CD4-positive, alpha-beta T cell treated with Interleukin-4 for 4 hours (primary cell): ENCODE results near the gene KRT84.

Source experiments
- DNase-seq: peaks from one replicate; pipeline ENCODE4 v3.0.0-alpha.2; 2020

KRT84 gene

DNA sequence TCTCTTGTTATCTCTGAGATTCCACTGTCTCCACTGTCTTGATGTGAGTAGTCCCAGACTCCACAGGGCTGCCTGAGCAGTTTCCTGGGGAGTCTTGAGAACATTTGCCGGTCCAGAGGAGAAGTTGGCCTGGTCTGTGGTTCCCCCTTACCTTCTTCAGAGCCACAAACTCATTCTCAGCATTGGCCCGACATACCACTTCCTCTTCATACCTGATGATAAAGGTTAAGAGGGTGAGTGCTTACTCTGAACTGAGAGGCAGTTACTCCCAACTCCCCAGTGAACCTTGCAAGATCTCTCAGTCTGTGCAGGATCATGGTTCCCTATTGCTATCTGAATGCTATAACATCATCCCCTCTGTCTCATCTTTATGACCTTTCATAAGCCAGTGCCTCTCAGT is 2.6 kb downstream of the KRT84 start:
- DNase-seq, result no peak

DNA sequence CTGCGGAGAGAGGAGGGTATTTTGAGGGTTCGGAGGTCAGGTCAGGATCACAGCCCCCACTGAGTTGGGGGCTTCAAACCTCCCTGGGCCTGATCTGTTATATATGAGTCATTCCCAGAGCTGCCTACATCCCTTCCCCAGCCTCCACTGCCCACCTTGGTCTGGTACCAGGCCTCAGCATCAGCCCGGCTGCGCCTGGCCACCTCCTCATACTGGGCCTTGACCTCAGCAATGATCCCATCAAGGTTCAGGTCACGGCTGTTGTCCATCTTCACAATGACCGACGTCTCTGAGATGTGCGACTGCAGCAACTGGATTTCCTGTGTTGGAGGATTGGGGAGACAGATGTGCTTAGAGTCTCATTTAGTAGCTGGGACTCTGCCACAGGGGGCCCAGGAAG is 4.2 kb downstream of the KRT84 start:
- DNase-seq, result no peak

DNA sequence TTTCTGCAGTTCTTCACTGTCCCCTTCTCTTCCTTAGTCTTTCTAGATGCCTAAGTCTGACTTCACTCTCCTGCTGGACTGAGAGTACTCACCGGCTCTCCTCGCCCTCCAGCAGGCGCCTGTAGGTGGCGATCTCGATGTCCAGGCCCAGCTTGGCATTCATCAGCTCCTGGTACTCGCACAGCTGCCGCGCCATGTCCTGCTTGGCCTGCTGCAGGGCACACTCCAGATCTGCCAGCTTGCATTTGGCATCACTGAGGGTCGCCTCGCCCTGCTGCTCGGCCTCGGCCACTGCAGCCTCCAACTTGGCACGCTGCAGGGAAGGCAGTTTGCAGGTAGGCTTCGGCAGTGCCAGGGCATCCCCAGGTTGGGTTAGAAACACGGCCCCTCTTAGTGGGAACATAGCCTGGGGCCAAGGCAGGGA is 5.2 kb downstream of the KRT84 start:
- no peak for DNase-seq

DNA sequence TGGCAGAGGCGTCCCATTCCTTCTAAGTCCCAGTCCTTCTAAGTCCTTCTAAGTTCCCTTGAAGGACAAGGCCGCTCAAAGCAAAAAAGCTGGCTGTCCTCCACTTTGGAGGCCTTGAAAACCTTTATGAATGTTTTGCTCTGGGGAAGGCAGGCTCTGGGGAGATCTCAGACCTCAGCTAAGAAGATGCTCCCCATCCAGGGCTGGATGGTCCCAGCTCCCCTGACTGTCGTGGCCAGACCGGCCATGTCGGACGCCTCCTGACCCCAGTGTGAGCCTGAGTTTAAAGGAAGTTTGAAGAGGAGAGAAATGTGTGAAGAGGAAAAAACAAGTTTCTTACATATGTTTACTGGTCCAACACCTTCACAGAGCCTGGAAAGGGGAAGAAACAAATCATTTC is 5.9 kb downstream of the KRT84 start:
- no peak for DNase-seq

DNA sequence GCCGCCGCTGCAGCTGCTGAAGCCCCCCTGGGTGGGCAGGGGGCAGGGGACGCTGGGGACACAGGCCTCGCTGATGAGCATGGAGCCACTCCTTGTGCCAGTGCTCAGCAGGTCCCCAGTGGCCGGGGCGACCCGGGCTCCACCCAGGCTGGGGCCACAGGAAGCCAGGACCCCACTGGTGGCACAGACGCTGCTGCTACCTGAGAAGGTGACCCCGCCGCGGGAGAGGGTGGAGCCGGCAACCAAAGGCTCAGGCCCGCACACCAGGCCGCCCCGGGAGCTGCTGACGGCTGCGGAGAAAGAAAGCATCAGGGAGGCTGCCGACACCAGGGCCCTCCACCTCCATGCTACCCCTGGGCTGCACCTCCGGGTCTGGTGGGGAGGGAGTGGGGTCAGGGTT is 7.4 kb downstream of the KRT84 start:
- DNase-seq, result no peak

DNA sequence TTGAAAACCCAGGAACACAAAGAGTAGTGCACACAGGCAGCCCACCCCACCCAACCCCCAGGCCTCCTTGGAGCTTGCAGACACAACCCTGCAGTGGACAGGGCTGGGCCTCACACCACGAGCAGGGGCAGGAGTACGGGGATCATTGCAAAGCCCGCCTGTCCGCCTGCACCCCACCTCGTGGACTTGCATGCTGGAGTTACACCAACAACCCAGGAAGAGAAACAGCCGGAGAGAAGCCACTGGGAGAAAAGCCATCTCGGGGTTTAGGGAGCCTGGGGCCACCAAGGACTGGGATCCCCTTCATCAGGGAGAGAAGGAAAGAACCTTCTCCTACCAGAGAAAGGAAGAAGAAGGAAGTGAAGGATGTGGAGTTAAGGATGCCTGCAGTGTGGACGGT is 8.2 kb downstream of the KRT84 start:
- DNase-seq, result no peak

DNA sequence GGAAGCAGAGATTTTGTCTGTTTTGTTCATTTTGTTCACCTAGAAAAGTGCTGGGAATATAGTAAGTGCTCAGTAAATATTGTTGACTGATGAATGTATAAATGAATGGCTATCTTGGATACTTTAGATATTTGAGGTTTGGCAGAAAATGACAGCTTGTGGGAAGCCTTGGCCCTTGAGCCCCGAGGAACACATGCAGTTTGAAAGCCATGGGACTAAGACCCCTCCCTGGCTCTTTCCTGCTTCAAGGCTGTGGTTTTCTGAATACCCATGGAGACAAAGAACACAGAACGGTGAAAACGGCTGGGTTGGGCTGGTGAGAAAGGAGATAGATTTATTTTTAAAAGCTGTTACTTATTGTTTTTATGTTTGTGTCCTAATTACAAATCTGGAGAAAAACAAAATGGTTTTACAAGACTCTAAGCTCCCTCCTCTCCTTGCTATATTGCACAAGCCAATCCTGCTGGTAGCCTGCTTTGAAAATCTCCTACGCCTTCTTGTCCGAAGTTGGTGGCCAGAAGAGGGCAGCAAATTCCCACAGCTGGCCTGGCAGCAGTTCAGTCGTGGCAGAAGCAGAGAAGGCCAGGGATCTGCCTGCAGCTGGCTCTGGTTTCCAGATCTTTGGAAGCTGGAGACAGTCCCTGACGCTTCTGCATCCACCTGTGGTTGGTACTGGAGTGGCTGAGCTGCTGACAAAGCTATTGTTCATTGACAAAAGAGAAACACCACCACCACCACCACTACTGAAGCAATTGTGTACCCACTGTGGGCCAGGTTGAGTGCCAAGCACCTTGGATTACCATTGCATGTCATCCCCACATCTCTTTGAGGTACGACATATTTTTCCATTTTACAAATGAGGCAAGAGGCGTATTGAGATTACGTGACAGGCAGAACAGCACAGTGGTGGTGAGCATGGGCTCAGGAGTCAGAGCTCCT is 13.0 kb downstream of the KRT84 start:
- DNase-seq, result peak; percentile 44

DNA sequence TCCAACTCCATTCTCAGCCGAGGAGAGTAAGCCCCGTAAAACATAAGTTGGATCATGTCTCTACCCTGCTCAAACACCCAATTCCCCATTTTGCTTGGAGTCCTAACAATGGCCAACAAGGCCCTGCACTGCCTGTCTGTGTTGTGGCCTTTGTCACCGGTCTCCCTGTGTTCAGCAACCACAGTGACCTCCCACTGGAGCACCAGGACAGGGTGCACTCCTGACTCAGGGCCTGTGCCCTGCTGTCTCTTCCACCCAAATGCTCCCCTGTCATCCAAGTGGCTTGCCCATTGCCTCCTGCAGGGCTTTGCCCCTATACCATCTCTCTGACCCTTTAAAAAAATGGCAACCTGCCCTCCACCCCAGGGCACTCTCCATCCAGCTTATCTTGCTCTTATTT is 13.7 kb downstream of the KRT84 start:
- DNase-seq, result no peak

DNA sequence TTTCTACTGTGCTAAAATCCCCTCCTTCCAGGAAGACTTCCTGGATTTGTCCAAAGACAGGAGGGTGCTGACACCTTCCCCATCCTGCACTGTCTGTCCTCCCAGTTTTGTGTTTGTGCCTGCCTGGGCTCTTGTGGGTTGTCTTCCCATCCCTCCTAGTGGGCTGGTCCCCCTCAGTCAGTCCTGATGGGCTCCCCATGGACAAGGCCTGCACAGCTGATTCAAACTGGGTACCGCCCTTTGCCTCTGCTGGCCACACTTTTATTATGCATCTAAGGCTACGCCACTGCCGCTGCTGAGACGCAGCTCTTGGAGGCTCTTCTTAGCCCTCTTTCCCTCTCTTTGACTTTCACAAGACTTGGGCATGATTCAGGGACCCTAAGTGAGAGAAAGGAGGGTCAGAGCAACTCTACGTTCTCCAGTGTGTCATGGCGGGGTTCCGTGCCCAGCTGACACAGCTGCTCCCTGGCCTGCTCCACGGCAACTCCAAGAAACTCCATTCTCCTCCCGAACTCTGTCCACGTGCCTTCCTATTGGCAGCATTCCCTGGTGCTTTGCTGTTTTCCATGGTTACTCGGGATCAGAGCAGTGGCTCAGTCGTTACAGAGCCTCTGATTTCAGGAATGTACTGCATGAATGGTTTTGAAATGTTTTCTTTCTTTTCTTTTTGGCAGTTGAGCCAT is 14.4 kb downstream of the KRT84 start:
- no peak for DNase-seq

DNA sequence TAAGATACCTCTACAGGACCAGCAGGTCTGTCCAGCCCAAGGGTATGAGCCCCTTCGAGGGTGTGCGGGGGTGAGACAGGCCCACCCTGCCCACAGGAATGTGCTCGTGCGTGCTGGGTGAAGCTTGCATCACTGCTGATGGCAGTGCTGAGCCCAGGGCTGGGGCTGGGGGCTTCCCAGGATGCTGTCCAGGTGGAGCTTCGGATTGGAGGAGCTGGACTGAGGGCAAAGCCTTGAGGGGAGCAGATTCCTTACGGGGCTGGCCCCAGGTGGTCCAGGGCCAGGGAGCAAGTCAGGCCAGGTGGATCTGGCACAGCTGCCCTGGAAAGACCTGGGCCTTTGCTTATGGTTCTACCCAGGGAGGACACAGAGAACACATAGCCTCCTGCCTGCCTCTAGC is 15.6 kb downstream of the KRT84 start:
- no peak for DNase-seq

DNA sequence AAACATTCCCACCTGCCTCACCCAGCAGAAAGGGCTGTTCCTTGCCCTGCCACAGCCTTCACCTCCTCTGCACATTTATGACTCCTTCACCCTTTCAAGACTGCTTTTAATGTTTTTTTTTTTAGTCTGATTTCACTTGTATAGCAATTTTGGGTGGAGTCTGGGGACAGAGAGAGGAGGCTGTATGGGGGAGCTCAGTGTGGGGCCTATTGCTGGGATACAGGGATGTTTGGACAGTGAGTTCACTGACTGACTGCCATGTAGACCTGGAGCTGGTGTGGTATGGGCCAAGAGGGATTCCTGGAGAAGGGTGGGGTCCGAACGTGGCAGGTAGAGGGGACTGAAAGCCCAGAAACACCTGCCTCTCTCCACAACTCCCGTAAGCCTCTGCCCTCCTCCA is 16.2 kb downstream of the KRT84 start:
- DNase-seq, result no peak

DNA sequence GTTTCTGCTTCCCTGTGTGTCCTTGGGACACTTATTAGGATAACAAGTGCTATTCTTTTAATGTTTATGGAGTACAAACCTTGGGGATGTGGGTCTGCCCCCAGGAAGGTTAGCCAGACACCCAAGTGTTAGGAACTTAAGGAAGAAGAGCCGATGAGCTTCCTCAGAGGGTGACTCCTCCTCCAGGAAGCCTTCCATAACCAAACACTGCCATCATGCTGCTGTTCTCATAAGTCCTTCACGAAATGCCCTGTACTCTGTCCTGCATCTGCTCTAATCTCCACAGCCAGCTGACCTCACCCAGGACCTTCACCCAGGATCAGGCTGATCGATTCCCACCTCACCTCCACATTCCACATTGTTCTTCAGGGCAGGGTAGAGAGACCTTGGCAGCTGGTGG is 16.9 kb downstream of the KRT84 start:
- DNase-seq, result no peak

DNA sequence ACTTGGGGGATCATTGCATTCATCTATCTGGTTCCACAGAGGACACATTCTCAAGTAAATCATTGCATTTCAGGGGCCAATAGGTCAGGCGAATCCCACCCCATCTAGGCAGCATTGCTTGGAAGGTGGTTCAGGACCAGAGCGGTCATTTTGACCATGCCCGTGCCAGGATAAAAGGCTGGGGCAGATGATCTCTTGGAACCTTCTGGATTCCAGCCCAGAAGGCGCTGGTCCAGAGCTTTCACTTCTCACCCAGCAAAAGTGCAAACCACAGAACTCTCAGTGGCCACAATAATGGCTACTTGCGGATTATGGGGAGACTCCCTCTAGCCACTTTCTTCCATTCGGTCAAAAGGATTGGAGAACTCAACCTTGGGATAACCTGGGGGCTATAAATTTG is 17.6 kb downstream of the KRT84 start:
- no peak for DNase-seq

DNA sequence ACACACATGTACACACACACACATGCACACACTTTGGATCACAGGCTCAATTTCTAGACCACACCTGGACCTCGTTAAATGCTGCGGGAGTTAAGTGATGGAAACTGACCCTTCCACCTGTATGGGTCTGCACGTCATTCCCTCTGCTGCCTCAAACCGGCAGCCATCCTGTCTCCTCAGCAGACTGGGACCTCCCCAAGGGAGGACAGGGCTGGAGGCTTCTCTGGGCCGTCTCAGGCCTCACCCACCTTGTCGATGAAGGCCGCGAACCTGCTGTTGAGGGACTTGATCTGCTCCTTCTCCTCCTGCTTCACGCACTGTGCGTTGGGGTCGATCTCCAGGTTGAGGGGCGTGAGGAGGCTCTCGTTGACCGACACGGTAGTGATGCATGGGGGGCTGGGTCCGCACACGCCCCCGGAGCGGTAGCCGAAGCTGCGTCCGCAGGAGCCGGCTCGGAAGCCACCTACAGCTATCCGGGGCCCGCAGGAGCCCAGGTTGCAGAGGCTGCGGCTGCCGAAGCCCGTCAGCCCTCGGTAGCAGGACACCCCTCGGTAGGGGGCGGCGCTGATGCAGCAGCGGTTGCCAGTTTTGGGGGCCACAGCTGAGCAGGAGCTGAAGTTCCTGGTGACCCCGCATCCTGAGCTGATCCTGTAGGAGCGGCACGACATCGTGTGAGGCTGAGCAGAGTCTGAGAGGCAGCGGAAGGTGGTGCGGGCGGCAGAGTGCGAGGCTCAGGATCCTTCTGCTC is 18.5 kb downstream of the KRT84 start, which contains the start of gene KRT85:
TSS of gene KRT85 (minus strand) at position 744 of the 748 bp plus-strand sequence. CDS start at position 668, 76 bp downstream.
- DNase-seq, result no peak

DNA sequence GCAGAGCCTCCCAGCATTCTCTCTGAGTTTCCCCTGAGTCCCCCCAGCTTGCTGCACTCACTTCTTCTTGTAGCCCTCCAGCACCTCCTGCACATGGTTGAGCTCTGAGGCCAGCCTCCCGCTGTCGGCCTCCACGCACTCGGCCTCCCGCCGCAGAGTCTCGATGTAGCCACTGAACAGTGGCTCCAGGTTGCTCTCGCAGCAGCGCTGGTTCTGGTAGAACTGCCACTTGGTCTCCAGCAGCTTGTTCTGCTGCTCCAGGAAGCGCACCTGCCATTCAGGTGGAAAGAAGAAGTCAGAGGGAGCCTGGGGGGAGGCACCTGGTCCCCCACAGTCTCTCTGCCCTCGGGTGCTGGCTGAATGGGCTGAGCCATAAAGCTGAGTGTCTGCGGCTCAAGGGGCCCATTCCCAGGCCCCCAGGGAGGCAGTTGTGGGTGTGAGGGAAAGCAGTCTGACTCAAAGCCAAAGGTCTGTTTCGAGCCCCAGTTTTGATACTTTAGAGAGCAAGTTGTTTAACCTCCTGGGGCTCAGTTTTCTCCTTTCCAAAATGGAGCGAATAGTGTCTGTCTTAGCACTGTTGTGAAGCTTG is 20.5 kb downstream of the KRT84 start:
- no peak for DNase-seq

DNA sequence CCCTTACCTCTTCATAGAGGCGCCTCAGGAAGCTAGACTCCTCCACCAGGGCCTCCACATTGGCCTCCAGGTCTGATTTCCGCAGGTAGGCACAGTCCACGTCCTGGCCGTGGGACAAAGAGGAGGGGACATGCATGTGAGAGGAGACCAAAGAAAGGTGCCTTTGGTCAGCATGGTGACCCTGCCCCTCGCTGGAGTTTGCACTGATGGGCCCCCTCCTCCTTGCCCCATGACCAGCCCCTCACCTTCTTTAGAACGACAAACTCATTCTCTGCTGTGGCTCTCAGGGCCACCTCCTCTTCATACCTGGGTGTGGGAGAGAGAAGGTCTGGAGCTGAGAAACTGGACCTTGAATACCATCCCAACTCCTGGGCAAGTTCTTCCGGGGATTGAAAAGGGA is 21.4 kb downstream of the KRT84 start:
- DNase-seq, result no peak

DNA sequence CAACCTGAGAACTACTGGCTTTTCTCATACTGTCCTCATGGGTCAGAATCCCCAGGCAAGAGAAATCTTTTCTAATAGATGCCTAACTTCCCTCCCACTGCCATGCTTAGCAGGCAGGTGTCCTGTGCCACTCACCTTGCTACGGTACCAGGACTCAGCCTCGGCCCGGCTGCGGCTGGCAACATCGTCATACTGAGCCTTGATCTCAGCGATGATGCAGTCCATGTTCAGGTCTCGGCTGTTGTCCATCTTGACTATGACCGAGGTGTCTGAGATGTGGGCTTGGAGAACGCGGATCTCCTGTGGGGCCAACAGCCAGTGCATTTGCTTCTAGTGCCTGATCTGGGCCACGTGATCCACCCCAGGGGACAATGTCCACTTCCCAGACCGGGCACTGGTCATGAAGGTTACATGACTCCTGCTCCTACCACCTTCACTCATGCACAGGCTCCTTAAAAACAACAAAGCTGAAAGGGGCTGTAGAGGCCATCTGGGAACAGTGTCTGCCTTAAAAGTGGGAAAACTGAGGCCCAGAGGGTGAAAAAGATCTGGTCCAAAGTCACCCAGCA is 22.3 kb downstream of the KRT84 start:
- DNase-seq, result no peak

DNA sequence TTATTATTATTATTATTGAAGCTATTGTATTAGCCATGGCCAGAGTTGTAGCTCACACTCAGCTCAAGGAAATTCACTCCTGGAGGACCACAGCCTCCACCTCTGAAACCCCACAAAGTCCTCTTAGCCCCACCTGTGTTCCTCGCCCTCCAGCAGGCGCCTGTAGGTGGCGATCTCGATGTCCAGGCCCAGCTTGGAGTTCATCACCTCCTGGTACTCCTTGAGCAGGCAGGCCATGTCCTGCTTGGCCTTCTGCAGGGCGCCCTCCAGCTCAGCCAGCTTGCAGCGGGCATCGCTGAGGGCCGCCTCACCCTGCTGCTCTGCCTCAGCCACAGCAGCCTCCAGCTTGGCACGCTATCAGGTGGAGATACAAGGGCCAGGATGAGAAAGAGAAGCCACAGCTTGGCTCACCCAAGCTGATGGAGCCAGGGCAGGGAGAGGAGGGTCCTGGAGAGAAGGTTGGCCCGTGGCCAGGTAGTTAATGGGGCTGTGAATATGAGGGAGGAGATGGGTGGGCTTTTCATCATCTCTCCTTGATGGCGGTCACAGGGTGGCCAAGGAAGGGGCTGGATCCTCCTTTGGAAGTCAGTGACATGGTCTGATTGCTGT is 23.2 kb downstream of the KRT84 start:
- DNase-seq, result no peak

DNA sequence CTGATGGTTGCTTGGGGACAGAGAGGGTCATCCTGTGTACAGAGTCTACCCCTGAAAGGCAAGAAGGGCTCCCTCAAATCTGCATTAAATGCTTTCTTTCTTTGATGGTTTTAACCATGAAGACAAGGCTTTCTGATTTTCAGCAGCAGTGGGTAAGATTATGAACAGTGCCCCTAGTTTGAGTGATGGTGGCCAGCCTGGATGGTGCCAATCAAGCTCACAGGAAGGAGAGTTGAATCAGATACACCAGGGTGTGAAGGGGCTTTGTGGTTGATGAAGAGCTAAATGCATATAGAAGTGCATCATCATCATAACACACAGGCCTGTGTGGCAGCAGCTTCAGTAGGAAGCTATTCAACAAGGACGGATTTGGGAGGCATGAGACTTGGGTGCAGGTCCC is 23.9 kb downstream of the KRT84 start:
- no peak for DNase-seq

DNA sequence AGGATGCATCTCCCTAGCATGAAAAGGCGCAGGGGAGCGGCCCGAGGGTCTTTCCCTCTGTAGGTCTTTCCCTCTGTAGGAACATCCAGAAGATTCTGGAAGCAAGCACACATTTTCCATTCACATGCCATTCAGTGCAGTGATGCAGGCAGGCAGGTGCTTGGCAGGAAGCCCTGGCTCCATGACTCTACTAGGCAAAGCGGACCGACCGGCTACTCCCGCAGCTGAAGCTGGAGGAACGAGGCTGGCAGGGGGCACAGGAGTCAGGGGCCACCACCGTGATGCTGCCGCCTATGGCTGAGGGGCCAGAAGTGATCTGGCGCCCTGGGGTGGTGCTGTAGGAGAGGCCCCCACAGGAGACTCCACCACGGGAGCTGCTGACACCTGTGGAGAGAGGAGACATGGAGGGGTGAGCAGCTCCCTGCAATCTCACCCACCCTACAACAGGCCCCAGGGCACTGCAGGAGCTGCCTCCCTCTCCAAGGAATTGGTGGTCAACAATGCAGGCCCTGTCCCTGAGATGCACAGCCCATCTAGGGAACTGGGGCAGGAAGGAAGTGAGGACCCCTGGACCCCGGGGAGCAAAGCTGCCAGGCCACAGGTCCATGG is 24.7 kb downstream of the KRT84 start:
- no peak for DNase-seq

DNA sequence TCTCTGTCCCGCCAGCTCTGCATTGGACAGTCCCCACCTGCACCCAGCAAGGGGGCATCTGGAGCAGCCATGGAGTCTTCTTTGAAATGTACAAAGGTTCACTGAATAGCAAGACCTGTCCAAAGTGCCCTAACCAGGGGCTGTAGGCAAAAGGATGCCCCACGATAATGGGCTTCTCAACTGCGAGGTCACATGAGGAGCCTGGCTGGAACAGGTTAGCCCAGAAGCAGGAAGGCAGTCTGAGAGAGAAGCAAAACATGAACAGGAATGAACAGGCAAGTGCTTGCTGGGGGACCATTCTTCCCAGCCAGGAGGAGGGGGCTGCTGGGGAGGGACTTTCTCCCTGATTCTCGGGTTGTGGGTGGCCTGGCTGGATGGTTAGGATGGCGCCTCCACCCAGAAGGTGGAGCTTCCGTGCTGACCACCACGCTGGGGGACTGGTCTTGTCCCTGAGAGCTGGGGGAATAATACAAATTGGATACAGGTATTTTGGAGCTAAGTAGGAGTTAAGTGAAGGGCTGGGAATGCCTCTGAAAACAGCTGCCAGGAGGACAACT is 25.3 kb downstream of the KRT84 start:
- no peak for DNase-seq
